NOMO-1 treated with dmso at 0.1 percent for 144 hours (cell line): ENCODE data around the gene STAM2.
A peak's percentile ranks its signal among the peaks of the same experiment; 100 is the strongest.
"Not testable (repeated sequence)": the region's sequence is repeated elsewhere in the genome, so short reads cannot be mapped to it uniquely, and the experiment has no call there.

Source experiments
- DNase-seq: peaks from one replicate; lab custom pipeline; 2025; ENCODE audit not compliant: unreplicated experiment; lab: John Stamatoyannopoulos, UW

STAM2 gene

DNA sequence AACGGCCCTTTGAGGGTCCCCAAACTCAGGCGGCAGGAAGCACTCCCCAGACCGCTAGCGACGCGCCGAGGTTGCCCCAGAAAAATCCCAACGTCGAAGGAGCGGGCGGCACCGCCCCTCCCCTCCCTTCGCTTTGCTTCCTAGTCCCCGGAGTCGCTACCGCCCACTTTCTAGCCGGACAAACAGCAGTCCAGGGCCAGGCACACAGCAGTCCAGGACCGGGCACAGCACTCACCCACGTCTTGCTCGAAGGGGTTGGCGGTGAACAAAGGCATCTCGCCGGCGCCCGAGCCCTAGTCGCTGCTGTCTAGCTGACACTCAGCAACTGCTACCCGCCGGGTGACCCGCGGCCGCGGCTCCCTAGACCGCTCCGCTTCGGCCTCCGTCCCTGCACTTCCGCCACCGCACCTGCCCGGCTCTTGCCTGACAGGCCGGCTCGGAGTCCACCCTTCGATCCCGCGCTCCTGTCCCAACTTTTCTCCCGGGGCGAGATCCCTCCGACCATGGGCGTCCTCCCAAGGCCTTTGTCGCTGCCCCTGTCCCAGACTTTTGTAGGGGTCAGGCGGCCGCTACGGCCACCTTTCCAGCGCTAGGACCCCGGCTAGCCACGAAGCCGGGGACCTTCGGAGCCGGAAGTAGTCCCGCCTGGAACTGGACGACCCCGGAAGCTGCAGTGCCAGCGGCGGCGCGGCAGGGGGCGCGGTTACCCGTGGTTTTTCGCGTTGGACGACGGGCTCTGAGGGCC is at the start of gene STAM2:
STAM2 (minus strand) TSS at position 396 of the 745 bp plus-strand sequence; CDS start at position 275, 121 bp downstream.
- DNase-seq = peak; percentile 86

DNA sequence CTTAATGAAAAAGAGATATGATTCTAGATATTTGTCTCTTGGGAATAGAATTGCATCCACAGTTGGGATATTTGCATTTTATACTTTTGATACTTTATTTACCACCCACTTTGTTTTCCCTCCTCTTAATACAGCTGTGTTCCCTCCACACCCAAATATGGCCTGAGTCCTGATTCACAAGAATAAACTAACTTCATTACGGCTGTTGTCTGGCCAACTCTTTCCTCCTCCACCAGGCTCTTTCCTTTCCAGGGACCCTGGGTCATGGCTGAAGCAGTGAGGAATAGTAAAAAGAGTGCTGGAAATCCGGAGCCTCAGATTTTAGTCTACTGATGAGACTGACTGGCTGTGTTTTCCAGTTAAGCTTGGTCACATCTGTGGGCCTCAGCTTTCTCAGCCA is 48.4 kb upstream of the STAM2 start:
- DNase-seq = no peak

DNA sequence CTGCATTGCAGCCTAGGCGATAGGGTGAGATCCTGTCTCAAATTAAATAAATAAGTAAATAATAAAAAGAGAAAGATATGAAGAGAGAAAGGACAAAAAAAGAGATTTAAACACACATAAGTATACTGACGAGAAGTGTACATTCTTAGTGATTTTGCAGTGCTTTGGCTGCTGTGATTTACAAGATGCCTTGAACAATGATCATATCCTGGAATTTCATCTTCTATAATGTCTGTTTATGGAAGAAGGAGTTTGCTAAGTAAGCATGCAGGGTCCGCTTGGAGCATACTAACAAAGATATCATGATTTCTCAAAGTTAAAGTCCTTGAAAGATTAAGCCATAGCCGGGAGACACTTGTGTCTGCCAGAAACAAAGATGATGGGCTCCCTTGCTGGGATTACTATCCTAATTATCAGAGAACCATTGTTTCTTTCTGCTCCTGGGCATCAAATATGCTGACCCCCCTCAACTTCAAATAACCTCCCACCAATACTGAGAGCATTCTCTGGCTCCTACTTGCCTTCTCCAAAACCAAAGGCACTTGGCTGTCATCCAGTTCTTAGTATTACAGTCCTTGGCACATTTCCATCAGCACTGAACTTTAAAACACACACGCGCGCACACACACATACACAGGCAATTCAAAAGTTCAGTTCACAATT is 47.5 kb upstream of the STAM2 start:
- no peak for DNase-seq

DNA sequence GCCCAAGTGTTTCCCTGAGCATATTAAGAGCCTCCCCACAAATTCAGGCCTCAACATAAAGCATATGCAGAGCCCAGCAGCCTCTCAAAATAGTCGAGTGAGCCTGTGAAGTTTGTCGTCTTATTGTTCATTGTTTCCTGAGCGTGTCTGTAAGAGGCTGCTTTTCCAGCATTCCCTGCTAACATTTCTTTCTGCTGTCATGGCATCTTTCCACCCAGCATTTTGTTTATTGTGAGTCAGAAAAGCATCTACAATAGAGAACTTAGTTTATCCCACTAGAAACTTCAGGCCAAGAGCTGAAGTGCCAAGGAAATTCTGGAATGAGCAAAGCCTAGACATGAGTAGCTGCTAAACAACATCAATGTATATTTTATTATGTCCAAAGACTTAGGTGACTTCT is 46.3 kb upstream of the STAM2 start:
- no peak for DNase-seq

DNA sequence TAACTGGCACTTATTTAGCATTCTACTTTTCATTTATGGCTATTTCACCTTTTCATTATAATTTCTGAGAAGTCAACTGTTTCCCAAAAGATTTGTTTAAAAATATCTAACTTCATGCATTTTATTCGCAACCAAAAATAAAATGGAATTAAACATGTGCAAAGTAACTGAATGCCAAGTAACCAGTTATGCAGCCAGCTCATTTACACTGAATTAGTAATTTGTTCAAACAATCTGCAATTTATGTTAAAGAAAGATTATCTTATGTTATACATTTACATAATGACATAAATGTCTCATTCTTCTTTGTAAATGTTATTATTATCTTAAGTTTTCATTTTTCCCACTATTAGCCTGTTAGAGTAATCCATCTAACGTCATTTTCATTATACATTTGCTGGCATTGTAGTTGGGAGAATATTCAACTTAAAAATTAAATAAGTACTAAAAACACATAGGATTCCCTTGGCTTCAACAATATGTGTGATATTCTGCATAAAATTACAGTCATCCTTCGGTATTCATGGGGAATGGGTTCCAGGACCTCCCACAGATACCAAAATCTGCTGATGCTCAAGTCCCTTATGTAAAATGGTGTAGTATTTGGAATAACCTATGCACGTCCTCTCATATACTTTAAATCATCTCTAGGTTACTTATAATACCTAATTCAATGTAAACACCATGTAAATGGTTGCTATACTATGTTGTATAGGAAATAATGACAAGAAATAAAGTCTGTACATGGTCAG is 43.7 kb upstream of the STAM2 start:
- DNase-seq = no peak

DNA sequence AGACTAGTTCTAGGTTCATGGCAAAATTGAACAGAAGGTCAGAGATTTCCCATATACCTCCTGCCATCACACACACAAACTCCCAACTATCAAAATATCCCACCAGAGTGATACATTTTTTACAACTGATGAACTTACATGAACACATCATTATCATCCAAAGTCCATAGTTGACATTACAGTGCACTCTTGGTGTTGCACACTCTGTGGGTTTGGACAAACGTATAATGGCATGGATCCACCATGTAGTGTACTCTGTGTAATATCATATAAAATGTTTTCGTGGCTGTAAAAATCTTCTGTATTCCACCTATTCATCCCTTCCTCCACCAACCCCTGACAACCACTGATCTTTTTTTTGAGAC is 25.9 kb upstream of the STAM2 start:
- DNase-seq = no peak

DNA sequence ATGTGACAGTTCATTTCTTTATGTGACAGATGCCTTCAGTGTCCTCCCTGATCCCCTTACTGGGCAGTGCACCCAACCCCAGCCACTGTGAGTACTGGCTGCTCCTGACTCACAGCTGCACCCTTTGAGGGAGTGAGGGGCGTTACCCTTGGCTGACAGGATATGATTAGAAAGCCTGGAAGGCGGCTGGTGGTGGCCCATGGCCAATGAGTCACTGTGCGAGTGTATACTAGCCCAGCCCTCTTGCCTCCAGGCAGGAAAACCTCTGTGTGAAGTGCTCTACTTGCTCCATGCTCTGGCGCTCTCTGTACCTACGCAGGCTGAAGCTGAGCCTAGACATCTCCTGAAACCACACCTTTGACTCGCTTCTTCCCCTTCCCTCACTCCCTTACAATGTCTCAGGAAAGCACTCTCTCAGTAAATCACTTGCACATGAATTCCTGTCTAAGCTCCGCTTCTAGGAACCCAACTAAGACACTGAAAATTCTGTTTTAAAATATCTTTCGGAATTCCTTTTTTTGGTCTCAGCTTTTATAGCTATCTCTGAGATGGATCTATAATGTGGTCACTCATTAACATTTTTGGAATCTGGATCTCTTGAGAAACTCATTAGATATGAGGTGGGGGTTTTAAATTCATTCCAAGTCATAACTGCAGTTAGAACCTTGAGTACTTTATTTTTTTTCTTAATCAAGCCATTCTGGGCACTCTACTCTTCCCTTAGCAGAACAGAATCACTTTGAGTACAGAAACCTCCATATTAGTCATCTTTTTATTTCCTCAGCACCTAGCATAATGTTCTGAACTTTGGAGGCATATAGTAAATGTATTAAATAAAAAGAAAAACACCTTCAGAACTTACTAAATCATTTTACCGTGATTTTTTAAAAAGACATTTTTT is 25.3 kb upstream of the STAM2 start:
- no peak for DNase-seq

DNA sequence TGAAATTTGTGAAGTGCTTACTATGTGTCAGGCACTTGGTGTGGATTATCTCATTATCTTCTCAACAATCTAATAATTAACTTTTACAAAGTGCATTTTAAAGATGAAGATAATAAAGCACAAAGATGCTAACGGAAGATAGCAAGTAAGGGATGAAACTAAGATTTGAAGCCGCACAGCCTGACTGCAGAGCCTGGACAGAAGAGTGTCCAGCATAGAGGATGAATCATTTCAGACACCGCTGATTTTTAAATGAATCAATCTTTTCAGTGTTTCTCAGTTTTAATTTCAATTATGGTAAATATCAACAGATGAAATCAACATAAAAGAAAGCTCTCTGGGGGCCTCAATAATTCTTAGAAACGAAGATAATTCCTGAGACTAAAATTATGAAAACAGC is 24.5 kb upstream of the STAM2 start:
- no peak for DNase-seq

DNA sequence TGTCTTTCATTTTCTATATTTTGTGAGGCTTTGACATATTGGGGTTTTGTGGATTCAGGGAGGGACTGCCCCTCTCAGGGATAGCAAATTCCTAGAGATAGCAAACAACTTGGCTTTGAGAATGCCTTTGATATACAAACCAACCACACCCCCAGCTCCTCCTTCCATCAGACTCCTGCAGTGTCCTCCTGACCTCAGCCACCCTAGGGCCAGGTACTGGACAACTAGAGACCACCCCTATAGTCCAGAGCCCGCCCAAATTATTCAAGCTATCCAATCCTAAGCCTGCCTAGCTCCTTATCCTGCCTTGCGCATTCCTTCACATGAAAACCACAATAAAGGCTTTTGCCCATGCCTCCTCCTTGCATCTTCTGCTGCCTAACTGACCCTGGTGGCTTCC is 22.9 kb upstream of the STAM2 start:
- no peak for DNase-seq

DNA sequence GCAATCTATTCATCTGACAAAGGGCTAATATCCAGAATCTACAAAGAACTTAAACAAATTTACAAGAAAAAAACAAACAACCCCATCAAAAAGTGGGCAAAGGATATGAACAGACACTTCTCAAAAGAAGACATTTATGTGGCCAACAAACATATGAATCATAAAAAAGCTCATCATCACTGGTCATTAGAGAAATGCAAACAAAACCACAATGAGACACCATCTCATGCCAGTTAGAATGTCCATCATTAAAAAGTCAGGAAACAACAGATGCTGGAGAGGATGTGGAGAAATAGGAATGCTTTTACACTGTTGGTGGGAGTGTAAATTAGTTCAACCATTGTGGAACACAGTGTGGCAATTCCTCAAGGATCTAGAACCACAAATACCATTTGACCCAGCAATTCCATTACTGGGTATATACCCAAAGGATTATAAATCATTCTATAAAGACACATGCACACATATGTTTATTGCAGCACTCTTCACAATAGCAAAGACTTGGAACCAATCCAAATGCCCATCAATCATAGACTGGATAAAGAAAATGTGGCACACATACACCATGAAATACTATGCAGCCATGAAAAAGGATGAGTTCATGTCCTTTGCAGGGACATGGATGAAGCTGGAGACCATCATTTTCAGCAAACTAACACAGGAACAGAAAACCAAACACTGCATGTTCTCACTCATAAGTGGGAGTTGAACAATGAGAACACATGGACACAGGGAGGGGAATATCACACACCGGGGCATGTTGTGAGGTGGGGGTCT is 22.1 kb upstream of the STAM2 start:
- not testable (repeated sequence) for DNase-seq

DNA sequence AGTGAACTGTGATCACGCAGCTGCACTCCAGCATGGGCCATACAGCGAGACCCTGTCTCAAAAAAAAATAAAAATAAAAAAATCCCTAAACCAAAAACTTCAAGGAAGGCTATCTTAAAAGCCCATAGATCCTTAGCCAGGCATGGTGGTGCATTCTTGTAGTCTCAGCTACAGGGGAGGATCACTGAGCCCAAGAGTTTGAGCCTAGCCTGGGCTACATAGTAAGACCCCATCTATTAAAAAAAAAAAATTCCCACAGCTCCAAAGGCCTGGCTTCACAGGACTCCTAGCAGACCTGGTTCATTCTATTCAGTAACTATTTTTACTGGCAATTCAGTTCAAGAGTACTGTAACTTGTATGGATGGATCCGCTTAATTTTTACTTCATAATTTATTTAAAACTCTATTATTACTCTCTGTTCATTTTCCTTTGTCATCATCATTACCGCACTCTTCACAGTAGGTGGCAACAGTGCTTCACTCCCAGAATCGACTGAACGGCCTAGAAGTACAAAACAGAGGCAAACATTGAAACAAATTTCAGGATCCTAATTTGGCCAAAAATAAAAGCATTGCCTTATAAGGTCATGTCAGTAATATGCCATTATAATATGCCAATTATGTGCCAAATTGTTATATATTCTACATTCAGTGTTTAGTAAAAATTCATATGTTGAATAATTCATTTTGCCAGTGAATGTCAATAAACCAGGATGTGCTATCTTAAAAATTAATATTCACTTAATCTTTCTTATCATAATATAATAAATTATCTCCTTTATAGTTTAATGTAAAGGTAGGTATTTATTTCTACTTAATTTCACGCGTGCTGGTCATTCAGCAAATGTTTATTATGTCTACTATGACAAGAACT is 14.3 kb upstream of the STAM2 start:
- DNase-seq = no peak

DNA sequence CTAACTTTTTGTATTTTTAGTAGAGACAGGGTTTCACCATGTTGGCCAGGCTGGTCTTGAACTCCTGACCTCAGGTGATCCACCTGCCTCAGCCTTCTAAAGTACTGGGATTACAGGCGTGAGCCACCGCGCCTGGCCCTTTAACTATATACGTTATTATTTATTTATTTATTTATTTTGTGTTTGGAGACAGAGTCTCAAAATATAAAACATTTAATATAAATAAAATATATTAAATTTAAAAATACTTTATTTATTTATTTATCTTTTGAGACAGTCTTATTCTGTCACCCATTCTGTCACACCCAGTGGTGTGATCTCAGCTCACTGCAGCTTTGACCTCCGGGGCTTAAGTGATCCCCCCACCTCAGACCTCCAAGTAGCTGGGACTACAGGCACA is 11.2 kb upstream of the STAM2 start:
- DNase-seq = not testable (repeated sequence)

DNA sequence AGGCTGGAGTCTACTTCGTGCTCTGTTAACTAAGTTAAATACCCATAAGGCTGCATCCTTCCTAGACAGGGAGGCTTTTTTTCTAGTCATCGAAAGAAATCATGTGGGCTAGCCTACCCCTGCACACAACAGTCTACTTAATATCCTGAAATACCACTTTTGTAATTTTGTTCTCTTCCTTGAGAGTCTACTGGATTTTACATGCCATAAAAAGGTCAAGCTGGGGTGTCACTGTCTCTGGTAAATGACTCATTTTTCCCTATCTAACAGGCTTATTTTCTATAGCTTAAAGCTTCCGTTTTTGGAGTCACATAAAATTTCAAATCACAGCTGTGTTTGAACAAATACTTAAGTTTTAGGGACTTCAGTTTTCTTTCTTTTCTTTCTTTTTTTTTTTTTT is 10.7 kb upstream of the STAM2 start:
- DNase-seq = peak; percentile 23

DNA sequence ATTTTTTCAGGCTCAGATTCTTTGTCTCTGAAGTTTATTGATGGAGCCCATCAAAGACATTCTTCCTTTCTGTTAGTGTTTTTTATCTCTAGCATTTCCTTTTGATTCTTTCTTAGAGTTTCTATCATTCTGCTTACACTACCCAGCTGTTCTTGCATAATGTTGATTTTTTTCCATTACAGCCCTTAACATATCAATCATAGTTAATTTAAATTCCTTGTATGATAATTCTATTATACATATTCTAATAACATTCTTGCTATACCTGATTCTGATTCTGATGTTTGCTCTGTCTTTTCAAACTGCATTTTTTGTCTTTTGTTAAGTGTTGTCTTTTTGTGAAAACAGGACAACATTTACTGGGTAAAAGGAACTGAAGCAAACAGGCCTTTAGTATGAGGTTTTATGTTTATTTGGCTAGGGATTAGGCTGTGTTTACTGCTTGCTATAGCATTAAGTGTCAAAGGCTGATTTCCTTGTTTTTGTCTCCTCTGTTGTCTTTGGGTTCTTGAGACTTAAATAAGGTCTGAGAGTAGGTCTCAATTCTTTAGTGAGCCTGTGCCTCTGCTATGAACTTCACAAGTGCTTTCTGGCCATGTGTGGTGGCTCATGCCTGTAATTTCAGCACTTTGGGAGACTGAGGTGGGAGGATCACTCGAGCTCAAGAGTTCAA is 8.0 kb upstream of the STAM2 start:
- DNase-seq = no peak

DNA sequence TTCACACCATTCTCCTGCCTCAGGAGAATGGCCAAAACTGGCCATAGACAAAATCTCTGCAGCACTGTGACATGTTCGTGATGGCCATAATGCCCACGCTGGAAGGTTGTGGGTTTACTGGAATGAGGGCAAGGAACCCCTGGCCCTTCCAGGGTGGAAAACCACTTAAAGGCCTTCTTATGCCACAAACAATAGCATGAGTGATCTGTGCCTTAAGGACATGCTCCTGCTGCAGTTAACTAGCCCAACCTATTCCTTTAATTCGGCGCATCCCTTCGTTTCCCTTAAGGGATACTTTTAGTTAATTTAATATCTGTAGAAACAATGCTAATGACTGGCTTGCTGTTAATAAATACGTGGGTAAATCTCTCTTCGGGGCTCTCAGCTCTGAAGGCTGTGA is 2.1 kb upstream of the STAM2 start:
- not testable (repeated sequence) for DNase-seq

DNA sequence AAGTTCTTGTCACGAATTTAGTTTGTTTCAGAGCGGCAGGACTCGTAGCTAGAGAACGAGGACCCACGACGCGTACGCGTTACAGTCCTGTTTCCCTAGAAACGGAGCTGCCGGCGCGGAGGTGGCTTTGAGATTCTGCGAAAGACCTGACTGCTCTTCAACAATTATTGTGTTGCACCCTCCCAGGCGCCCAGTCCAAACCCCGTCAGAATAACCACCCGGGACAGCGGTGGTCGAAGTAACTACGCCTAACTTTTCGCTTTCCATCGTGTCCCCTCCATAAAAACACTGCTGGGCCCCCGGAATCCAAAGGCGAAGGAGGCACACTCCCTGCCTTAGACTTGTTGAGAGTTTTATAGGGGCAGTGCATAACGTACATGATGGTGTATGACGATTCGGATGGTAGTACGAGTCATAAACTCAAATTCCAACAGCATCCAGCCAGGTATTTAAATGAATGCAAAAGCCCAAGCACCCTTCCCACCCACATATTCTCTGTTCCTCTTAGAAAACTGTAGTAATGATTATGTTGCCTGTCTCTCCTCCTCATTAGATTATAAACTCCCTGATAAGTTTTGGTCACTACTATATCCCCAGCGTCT is 651 bp upstream of the STAM2 start:
- no peak for DNase-seq

DNA sequence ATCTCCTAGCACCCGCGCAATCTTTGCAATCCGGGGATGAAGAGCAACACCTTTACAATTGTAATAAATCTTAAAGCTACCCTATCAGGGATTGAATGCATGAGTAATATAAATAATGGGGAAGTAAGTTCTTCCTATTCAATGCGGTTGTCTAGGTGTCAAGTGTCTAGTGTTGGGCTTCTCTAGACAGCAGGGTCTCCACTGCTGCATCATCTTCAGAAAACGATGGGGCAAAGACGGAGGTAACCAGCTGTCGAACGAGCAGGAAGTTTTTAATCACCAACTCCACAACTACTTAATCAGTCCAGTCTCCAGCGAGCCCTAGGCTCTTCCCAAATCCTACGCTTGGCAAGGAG is 573 bp downstream of the STAM2 start:
- no peak for DNase-seq

DNA sequence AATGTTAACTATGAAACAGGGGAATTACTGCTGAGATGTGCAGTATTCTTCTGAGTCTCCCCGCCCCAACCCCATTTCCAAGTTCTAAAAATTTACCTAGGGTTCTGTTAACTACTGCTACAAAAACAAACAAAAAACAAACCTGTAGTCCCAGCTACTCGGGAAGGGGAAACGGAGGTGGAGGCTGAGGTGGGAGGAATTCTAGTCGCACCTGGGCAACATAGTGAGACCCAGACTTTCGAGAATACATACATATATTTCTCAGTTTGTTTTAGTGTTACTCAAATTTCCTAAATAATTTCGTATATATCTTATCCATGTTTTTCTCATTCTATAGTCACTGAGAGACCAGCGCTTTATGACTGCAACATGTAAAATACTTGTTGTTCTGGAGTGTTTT is 989 bp downstream of the STAM2 start:
- DNase-seq = no peak

DNA sequence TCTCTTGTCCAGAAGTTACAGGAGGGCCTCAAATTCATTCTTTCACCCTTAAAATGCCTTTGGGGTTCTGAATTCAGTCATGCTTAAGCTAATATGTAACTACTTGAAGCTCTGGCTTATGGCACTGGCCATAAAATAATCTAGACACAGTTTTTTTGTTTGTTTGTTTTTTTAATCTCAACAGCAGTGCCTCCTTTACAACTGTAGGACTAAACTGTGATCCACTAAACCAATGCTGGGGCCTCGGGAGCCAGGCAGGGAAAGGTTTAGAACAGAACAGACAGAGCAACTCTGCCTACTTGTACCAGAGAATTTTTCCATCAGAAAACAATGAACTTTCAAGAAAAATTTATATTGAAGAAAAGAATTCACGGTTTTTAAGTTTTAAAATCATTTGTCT is 1.7 kb downstream of the STAM2 start:
- no peak for DNase-seq
